Stomach (tissue), 4 donors: Measurements from ENCODE around the gene GRK4.

Experiments
- EP300 ChIP-seq: sonication (generic); formaldehyde crosslinking; IDR thresholded peaks from one replicate; pipeline ENCODE4 v1.6.1; 2017; ENCODE audit warnings: antibody characterized with exemption
- POLR2A ChIP-seq, 4 donors: fragments of 450-650 bp; IDR thresholded peaks; one replicate each; pipeline ENCODE4 v1.6.1; 2016; ENCODE audit warnings: antibody characterized with exemption in 4 of 4, control low read depth in 2 of 4, mild to moderate bottlenecking in 1 of 4, moderate library complexity in 1 of 4
- POLR2AphosphoS5 ChIP-seq, 3 donors: sonication (generic); formaldehyde crosslinking; IDR thresholded peaks; one replicate each; pipeline ENCODE4 v1.6.1; 2016; ENCODE audit warnings: antibody characterized with exemption in 3 of 3
- TF ChIP-seq, protein P1 (sequence below), 7 experiments: fragments of 450-650 bp in 4 of 7; fragments of 200-600 bp in 3 of 7; sonication (generic) in 3 of 7; IDR thresholded peaks; one replicate each; pipeline ENCODE4 v1.5.1; 2016 to 2019; ENCODE audit warnings: antibody characterized with exemption in 7 of 7, control low read depth in 2 of 7, mild to moderate bottlenecking in 1 of 7

- TF ChIP-seq, protein P1, sequence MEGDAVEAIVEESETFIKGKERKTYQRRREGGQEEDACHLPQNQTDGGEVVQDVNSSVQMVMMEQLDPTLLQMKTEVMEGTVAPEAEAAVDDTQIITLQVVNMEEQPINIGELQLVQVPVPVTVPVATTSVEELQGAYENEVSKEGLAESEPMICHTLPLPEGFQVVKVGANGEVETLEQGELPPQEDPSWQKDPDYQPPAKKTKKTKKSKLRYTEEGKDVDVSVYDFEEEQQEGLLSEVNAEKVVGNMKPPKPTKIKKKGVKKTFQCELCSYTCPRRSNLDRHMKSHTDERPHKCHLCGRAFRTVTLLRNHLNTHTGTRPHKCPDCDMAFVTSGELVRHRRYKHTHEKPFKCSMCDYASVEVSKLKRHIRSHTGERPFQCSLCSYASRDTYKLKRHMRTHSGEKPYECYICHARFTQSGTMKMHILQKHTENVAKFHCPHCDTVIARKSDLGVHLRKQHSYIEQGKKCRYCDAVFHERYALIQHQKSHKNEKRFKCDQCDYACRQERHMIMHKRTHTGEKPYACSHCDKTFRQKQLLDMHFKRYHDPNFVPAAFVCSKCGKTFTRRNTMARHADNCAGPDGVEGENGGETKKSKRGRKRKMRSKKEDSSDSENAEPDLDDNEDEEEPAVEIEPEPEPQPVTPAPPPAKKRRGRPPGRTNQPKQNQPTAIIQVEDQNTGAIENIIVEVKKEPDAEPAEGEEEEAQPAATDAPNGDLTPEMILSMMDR (IDR thresholded peaks at IDR 0.05): no peak
- TF ChIP-seq POLR2A (IDR thresholded peaks at IDR 0.05) (no peak), EP300 (no peak), POLR2AphosphoS5 (IDR thresholded peaks at IDR 0.05) (no peak)
These were observed 32.3 kb downstream of the GRK4 start for GRCh38 chr4:2995546-2996265.
